ENCODE measurements around the gene ALKBH1. TPM values are rescaled to one million over a fixed set of nuclear protein-coding genes. Genes with fewer than 3 reads are reported as not detected.

ALKBH1 gene
- total RNA-seq, 1 donor from 2014 or later = 7.8 TPM

DNA sequence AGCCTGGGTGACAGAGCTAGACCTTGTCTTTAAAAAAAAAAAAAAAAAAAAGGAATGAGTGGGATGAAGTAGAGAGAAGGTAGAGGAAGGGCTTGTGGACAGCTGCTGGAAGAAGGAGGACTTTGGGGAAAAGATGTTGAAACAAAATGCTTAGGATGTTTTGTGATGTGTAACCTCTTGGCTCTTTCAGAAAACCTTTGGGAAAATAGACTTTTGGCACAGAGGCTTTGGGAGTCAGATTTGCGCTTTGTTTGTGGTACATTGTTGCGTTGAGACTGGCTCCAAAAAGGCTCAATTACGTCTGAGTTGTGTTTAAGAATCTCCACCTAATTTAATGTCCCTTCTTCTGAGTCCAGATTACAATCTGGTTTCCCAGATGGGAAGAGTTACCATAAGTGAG, 58.5 kb downstream of the ALKBH1 start:
- Histone ChIP-seq H3K36me3 (ENCODE audit: control insufficient read depth in 3 of 3, insufficient read depth in 3 of 3, low read length in 3 of 3) (no peaks in the 10 kb centered on the region), H3K9me3 (ENCODE audit: control insufficient read depth in 3 of 3, low read length in 3 of 3) (no peaks in the 10 kb centered on the region), H3K27ac (ENCODE audit: low read depth, low read length) (no peak overlapping the region), H3K27me3 (ENCODE audit: control insufficient read depth in 3 of 3, insufficient read depth in 3 of 3, low read length in 3 of 3) (no peaks in the 10 kb centered on the region), H3K4me1 (ENCODE audit: control insufficient read depth in 3 of 3, insufficient read depth in 3 of 3, low read length in 3 of 3) (no peaks in the 10 kb centered on the region), H3K9ac (ENCODE audit: low read depth in 1 of 3, low read length in 3 of 3) (no peak overlapping the region), H3K4me3 (ENCODE audit: low read length in 3 of 3) (no peak overlapping the region)

DNA sequence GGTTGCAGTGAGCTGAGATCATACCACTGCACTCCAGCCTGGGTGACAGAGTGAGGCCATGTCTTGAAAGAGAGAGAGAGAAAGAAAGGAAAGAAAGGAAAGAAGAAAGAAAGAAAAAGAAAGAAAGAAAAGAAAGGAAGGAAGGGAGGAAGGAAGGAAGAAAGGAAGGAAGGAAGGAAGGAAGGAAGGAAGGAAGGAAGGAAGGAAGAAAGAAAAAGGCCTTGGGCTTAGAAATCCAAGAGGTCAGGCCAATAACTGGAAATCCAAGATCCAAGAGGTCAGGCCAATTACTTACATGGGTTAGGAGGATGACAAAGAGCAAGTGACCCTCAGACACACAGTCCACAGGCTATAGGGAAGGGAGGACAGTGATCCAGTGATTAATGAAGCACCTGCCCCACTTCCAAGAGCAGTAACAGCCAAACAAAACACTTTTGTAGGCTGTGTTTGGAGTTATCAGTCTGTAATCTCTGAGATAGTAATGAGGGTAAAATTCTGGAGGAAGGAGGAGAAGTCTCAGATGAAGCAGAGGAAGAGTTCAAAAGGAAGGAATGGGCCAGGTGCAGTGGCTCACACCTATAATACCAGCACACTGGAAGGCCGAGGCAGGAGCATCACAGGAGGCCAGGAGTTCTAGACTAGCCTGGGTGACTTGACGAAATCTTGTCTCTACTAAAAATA, 59.2 kb downstream of the ALKBH1 start:
- Histone ChIP-seq H3K9ac (ENCODE audit: low read depth in 1 of 3, low read length in 3 of 3) (no peak overlapping the region), H3K4me3 (ENCODE audit: low read length in 3 of 3) (no peak overlapping the region), H3K27me3 (ENCODE audit: control insufficient read depth in 3 of 3, insufficient read depth in 3 of 3, low read length in 3 of 3) (no peaks in the 10 kb centered on the region), H3K36me3 (ENCODE audit: control insufficient read depth in 3 of 3, insufficient read depth in 3 of 3, low read length in 3 of 3) (no peaks in the 10 kb centered on the region), H3K9me3 (ENCODE audit: control insufficient read depth in 3 of 3, low read length in 3 of 3) (no peaks in the 10 kb centered on the region), H3K4me1 (ENCODE audit: control insufficient read depth in 3 of 3, insufficient read depth in 3 of 3, low read length in 3 of 3) (no peaks in the 10 kb centered on the region), H3K27ac (ENCODE audit: low read depth, low read length) (no peak overlapping the region)

DNA sequence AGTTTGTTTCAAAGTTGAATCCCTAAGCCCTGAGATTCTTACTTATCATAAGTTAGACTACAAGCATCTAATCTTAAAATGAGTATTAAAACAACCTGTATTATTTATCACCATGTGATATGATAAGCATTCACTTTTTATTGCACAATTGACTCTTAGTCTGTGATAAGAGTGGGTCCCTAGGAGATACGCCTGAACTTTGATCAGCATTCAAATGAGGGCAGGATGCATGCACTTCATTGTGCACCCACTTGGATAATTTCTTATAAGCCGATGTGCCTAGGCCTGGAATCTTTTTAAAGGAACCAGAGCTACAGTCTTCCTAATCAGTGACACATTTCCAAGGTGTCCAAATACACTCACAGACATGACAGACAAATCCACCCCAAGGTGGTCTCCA, 60.0 kb downstream of the ALKBH1 start:
- no peak overlapping the region for H3K27ac ChIP-seq (ENCODE audit: low read depth, low read length)
- no peak overlapping the region for H3K4me3 ChIP-seq (ENCODE audit: low read length in 3 of 3)
- no peak overlapping the region for H3K9ac ChIP-seq (ENCODE audit: low read depth in 1 of 3, low read length in 3 of 3)
- H3K9me3 ChIP-seq (ENCODE audit: control insufficient read depth in 3 of 3, low read length in 3 of 3) = no peaks in the 10 kb centered on the region
- H3K4me1 ChIP-seq (ENCODE audit: control insufficient read depth in 3 of 3, insufficient read depth in 3 of 3, low read length in 3 of 3) = no peaks in the 10 kb centered on the region
- no peaks in the 10 kb centered on the region for H3K27me3 ChIP-seq (ENCODE audit: control insufficient read depth in 3 of 3, insufficient read depth in 3 of 3, low read length in 3 of 3)
- H3K36me3 ChIP-seq (ENCODE audit: control insufficient read depth in 3 of 3, insufficient read depth in 3 of 3, low read length in 3 of 3) = no peaks in the 10 kb centered on the region

DNA sequence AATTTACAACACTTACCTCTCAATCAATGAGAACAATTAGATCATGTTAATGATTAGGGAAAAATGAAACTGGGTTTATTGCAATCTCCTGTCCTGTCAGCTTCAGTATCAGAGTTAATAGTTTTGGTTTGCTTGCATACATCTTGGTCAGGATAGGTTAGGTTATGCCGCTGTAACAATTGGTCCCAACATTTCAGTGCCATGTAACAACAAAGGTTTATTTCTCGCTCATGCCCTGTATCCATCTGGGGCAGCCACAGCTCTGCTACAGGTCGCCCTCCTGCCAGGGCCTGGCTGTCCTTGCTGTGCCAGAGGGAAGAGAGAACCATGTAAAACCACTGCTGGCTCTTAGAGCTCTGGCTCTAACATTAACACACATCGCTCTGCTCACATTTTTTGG, 60.9 kb downstream of the ALKBH1 start:
- Histone ChIP-seq H3K4me3 (ENCODE audit: low read length in 3 of 3) (no peak overlapping the region), H3K9me3 (ENCODE audit: control insufficient read depth in 3 of 3, low read length in 3 of 3) (no peaks in the 10 kb centered on the region), H3K9ac (ENCODE audit: low read depth in 1 of 3, low read length in 3 of 3) (no peak overlapping the region), H3K27ac (ENCODE audit: low read depth, low read length) (no peak overlapping the region), H3K27me3 (ENCODE audit: control insufficient read depth in 3 of 3, insufficient read depth in 3 of 3, low read length in 3 of 3) (no peaks in the 10 kb centered on the region), H3K36me3 (ENCODE audit: control insufficient read depth in 3 of 3, insufficient read depth in 3 of 3, low read length in 3 of 3) (no peaks in the 10 kb centered on the region), H3K4me1 (ENCODE audit: control insufficient read depth in 3 of 3, insufficient read depth in 3 of 3, low read length in 3 of 3) (peaks cover 1 to 5% (median 5%) of the 10 kb centered on the region in 3 donors)

DNA sequence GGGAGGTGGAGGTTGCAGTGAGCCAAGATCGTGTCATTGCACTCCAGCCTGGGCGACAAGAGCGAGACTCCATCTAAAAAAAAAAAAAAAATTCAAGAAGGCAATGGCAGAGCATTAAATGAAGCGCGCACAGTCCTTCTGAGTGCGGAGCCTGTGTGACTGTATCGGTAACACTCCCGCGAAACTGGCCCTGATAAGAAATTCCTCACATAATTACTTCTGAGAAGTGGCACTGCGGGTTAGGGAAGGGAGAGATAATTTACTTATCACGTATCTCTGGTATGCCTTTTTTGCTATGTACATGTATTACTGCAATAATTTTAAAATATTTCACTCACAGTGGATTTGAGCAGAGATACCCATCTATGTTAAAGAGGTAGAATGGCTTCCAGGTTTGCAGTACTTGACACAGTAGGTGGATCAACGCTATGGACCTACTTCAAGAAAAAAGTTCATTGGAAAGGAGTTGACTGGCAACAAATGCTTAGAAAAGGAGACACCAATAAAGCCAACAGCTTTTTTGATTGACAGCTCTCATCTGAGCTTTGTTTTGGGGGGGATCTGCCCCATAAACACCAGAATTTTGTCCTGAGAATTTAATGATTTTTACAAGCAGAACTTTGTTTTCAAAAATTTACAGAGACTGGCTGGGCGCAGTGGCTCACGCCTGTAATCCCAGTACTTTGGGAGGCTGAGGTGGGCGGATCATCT, 62.1 kb downstream of the ALKBH1 start:
- H3K36me3 ChIP-seq (ENCODE audit: control insufficient read depth in 3 of 3, insufficient read depth in 3 of 3, low read length in 3 of 3) = no peaks in the 10 kb centered on the region
- no peaks in the 10 kb centered on the region for H3K9me3 ChIP-seq (ENCODE audit: control insufficient read depth in 3 of 3, low read length in 3 of 3)
- H3K27me3 ChIP-seq (ENCODE audit: control insufficient read depth in 3 of 3, insufficient read depth in 3 of 3, low read length in 3 of 3) = no peaks in the 10 kb centered on the region
- H3K4me1 ChIP-seq (ENCODE audit: control insufficient read depth in 3 of 3, insufficient read depth in 3 of 3, low read length in 3 of 3) = peaks cover 6 to 9% (median 6%) of the 10 kb centered on the region in 3 donors
- no peak overlapping the region for H3K27ac ChIP-seq (ENCODE audit: low read depth, low read length)
- H3K4me3 ChIP-seq (ENCODE audit: low read length in 3 of 3) = no peak overlapping the region
- H3K9ac ChIP-seq (ENCODE audit: low read depth in 1 of 3, low read length in 3 of 3) = no peak overlapping the region

DNA sequence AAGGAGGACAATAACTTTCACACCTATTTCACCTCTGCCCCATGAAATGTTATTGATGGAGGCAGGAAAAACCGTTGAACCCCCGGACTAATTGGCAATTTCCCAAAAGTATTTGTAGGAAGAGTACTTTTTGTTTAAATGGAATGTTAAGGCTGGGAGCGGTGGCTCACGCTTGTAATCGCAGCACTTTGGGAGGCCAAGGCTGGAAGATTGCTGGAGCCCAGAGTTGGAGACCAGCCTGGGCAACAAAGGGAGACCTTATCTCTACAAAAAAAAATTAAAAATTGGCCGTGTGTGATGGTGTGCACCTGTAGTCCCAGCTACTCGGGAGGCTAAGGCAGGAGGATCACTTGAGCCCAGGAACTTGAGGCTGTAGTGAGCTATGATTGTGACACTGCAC, 65.4 kb downstream of the ALKBH1 start:
- no peaks in the 10 kb centered on the region for H3K36me3 ChIP-seq (ENCODE audit: control insufficient read depth in 3 of 3, insufficient read depth in 3 of 3, low read length in 3 of 3)
- H3K9me3 ChIP-seq (ENCODE audit: control insufficient read depth in 3 of 3, low read length in 3 of 3) = no peaks in the 10 kb centered on the region
- H3K4me1 ChIP-seq (ENCODE audit: control insufficient read depth in 3 of 3, insufficient read depth in 3 of 3, low read length in 3 of 3) = peaks cover 6 to 9% (median 6%) of the 10 kb centered on the region in 3 donors
- no peaks in the 10 kb centered on the region for H3K27me3 ChIP-seq (ENCODE audit: control insufficient read depth in 3 of 3, insufficient read depth in 3 of 3, low read length in 3 of 3)
- peak overlapping the region; percentile 69 to 79 (median 72) for H3K4me3 ChIP-seq (ENCODE audit: low read length in 3 of 3)
- H3K9ac ChIP-seq (ENCODE audit: low read depth in 1 of 3, low read length in 3 of 3) = peak overlapping the region in 2 of 3 donors; percentile 53 to 74
- peak overlapping the region; percentile 82 for H3K27ac ChIP-seq (ENCODE audit: low read depth, low read length)

DNA sequence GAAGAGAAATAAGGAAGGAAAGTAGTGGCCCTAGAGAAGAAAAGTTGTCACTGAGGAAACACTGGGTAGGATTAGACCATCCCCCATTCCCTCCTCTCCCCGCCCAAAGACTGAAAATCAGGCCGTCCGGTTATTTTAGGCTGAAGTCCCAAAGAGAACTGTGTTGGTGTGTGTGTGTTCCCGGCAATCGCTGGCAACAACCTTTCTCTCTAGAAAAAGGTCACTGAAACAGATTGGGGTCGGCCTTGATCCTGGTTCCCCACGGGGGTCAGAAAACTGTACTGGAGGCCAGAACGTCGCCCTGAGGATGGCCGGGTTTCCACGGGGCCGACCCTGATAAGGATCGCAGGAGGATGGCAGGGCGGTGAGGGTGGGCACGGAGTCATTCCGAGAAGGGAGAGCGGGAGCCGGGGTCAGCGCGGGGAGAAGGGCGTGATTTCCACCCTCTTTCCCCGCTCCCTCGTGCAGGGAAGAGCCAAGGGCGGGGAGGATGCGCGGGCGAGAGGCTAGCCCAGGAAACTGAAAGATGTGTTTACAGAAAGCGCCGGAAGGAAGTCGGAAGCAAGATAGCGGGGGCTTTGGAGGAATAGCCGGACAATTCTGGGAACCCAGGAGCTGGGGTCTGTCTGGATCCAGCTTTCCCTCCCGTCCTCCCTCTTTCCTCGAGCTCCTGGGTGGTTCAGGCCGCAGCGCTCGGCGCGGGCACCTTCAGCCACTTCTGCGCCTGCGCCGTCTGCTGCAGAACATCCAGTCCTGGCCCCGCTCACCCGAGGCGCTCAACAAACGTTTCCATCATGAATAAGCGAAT, 66.1 kb downstream of the ALKBH1 start:
- Histone ChIP-seq H3K27ac (ENCODE audit: low read depth, low read length) (peak overlapping the region; percentile 82), H3K4me1 (ENCODE audit: control insufficient read depth in 3 of 3, insufficient read depth in 3 of 3, low read length in 3 of 3) (peaks cover 6 to 9% (median 6%) of the 10 kb centered on the region in 3 donors), H3K27me3 (ENCODE audit: control insufficient read depth in 3 of 3, insufficient read depth in 3 of 3, low read length in 3 of 3) (no peaks in the 10 kb centered on the region), H3K9ac (ENCODE audit: low read depth in 1 of 3, low read length in 3 of 3) (peak overlapping the region; percentile 53 to 74 (median 71)), H3K9me3 (ENCODE audit: control insufficient read depth in 3 of 3, low read length in 3 of 3) (no peaks in the 10 kb centered on the region), H3K4me3 (ENCODE audit: low read length in 3 of 3) (peak overlapping the region; percentile 69 to 79 (median 72)), H3K36me3 (ENCODE audit: control insufficient read depth in 3 of 3, insufficient read depth in 3 of 3, low read length in 3 of 3) (no peaks in the 10 kb centered on the region)

DNA sequence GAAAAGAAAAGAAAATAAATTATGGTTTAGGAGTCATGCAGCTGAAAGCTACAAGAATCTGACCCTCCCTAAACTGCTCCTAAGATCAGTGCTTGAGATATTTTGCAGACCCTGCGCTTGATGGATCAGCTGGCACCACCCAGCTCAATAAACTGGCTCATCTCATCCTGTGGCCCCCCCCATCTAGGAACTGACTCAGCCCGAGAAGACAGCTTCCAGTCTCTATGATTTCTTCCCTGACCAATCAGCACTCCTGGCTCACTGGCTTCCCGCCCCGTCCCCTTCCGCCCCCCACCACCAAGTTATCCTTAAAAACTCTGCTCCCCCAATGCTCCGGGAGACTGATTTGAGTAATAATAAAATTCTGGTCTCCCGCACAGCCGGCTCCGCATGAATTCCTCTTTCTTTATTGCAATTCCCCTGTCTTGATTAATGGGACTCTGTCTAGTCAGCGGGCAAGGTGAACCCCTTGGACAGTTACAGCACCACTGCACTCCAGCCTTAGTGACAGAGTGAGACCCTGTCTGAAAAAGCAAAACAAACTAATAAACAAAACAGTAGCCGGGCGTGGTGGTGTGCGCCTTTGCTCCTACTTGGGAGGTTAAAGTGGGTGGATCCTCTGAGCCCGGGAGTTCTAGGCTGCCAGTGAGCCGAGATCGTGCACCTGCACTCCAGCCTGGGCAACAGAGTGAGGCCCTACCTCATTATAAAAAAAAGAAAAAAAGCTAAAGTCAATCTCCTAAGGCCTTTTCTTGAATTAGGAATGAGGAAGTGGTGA, 66.9 kb downstream of the ALKBH1 start:
- Histone ChIP-seq H3K4me3 (ENCODE audit: low read length in 3 of 3) (peak overlapping the region in 2 of 3 donors; percentile 69 to 79), H3K36me3 (ENCODE audit: control insufficient read depth in 3 of 3, insufficient read depth in 3 of 3, low read length in 3 of 3) (no peaks in the 10 kb centered on the region), H3K4me1 (ENCODE audit: control insufficient read depth in 3 of 3, insufficient read depth in 3 of 3, low read length in 3 of 3) (peaks cover 6 to 9% (median 6%) of the 10 kb centered on the region in 3 donors), H3K27me3 (ENCODE audit: control insufficient read depth in 3 of 3, insufficient read depth in 3 of 3, low read length in 3 of 3) (no peaks in the 10 kb centered on the region), H3K9me3 (ENCODE audit: control insufficient read depth in 3 of 3, low read length in 3 of 3) (no peaks in the 10 kb centered on the region), H3K9ac (ENCODE audit: low read depth in 1 of 3, low read length in 3 of 3) (peak overlapping the region in 1 of 3 donors; percentile 53), H3K27ac (ENCODE audit: low read depth, low read length) (peak overlapping the region; percentile 82)

DNA sequence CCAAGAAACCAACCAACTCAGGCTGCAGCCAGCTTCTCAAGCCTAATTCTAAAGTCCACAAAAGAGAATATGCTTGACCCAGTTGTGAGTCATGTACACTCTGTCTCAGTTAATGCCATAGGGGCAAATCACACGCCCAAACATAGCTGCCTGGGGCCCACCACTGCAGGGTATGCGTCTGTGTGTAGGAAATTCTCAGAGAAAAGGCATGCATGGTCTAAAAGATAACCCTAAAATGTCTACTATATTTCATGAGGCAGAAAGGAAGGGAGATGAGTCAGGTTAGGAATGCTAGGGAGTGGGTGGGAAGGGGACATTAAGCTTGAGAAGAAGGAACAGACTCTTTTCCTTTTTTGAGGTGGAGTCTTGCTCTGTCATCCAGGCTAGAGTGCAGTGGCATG, 69.1 kb downstream of the ALKBH1 start:
- Histone ChIP-seq H3K9ac (ENCODE audit: low read depth in 1 of 3, low read length in 3 of 3) (no peak overlapping the region), H3K36me3 (ENCODE audit: control insufficient read depth in 3 of 3, insufficient read depth in 3 of 3, low read length in 3 of 3) (no peaks in the 10 kb centered on the region), H3K9me3 (ENCODE audit: control insufficient read depth in 3 of 3, low read length in 3 of 3) (no peaks in the 10 kb centered on the region), H3K27me3 (ENCODE audit: control insufficient read depth in 3 of 3, insufficient read depth in 3 of 3, low read length in 3 of 3) (no peaks in the 10 kb centered on the region), H3K27ac (ENCODE audit: low read depth, low read length) (no peak overlapping the region), H3K4me3 (ENCODE audit: low read length in 3 of 3) (no peak overlapping the region), H3K4me1 (ENCODE audit: control insufficient read depth in 3 of 3, insufficient read depth in 3 of 3, low read length in 3 of 3) (peaks cover 6 to 9% (median 6%) of the 10 kb centered on the region in 3 donors)

Data from skeletal muscle tissue (tissue), 4 donors.